Measurements from ENCODE around the gene SLC22A3. TPM values are rescaled to one million over a fixed set of nuclear protein-coding genes. Genes with fewer than 3 reads are reported as not detected.

SLC22A3 gene
- total and polyA plus RNA-seq, 2 of the 4 experiments (the other 2 are of a cell fraction), result not detected

GRCh38 chr6:160329188-160329587 is 19.0 kb upstream of the SLC22A3 start:
- Histone ChIP-seq H2BK5ac (ENCODE audit: low read depth, low read length, poor library complexity, severe bottlenecking) (no peak overlapping the region), H3K79me1 (ENCODE audit: low read depth in 1 of 2, low read length in 2 of 2) (no peaks in the 10 kb centered on the region), H3K36me3 (ENCODE audit: control insufficient read depth, insufficient read depth, low read length) (no peaks in the 10 kb centered on the region), H2BK120ac (ENCODE audit: low read depth, low read length) (no peak overlapping the region), H2AFZ (replicated peaks; ENCODE audit: low read length, poor library complexity) (no peak overlapping the region), H2BK20ac (ENCODE audit: low read depth, low read length) (no peak overlapping the region), H4K8ac (ENCODE audit: low read depth in 2 of 2, low read length in 2 of 2) (no peak overlapping the region), H3K27ac (ENCODE audit: insufficient read depth, low read length) (no peak overlapping the region), H3K9me3 (ENCODE audit: control insufficient read depth, insufficient read depth, low read length) (peaks cover 13% of the 10 kb centered on the region), H3K9ac (ENCODE audit: low read depth, low read length) (no peak overlapping the region), H3K23ac (ENCODE audit: low read depth, low read length) (no peak overlapping the region), H3K4me1 (ENCODE audit: control insufficient read depth, insufficient read depth, low read length) (no peaks in the 10 kb centered on the region), H3K18ac (ENCODE audit: low read depth, low read length) (no peak overlapping the region), H3K27me3 (ENCODE audit: control insufficient read depth, insufficient read depth, low read length) (no peaks in the 10 kb centered on the region), H3K56ac (ENCODE audit: extremely low read depth, insufficient read depth, low read length) (no peak overlapping the region), H3K4me2 (ENCODE audit: low read depth, low read length) (no peak overlapping the region), H2BK15ac (ENCODE audit: low read depth, low read length) (no peak overlapping the region), H3K4ac (ENCODE audit: low read depth, low read length) (no peak overlapping the region), H4K91ac (ENCODE audit: insufficient read depth, low read depth, low read length) (no peak overlapping the region), H4K5ac (ENCODE audit: low read depth, low read length) (no peak overlapping the region), H2AK9ac (replicated peaks; ENCODE audit: low read depth, low read length, poor library complexity) (no peak overlapping the region), H3K4me3 (ENCODE audit: insufficient read depth, low read depth, low read length) (no peak overlapping the region), H3K9me1 (ENCODE audit: insufficient read depth, low read length) (no peaks in the 10 kb centered on the region), H3K14ac (replicated peaks; ENCODE audit: low read depth, low read length) (no peak overlapping the region), H4K20me1 (ENCODE audit: insufficient read depth, low read length) (no peaks in the 10 kb centered on the region), H2AK5ac (ENCODE audit: low read depth, low read length) (no peak overlapping the region)
- POLR2A ChIA-PET (ENCODE audit: unreplicated experiment), result no interaction called here
- CTCF ChIA-PET, result no interaction called here
- intact Hi-C loops (cut with micrococcal nuclease), result no loop called here
- no peak for DNase-seq
- no peak for ATAC-seq (ENCODE audit: low read depth)
- no TSS peak for BruUV-seq (replicated peaks)
- no CpG with 5 or more reads among the region's 7 CpGs for WGBS, 2 experiments (ENCODE audit: extremely low coverage in 2 of 2, insufficient read length in 1 of 2)
- dilution Hi-C loops (cut with HindIII; ENCODE audit: low sequenced_read_pairs, unreplicated experiment), result no loop called here
- in situ Hi-C loops (cut with MboI; ENCODE audit: low sequenced_read_pairs), result no loop called here
- TF ChIP-seq USF2 (IDR thresholded peaks at IDR 0.05; ENCODE audit: low read depth, low read length) (no peak), BHLHE40 (IDR thresholded peaks at IDR 0.05; ENCODE audit: low read depth, low read length) (no peak), RFX5 (IDR thresholded peaks at IDR 0.05; ENCODE audit: low read depth, low read length) (no peak), RCOR1 (IDR thresholded peaks at IDR 0.05; ENCODE audit: insufficient replicate concordance, low read length) (no peak), CEBPB (IDR thresholded peaks at IDR 0.05; ENCODE audit: low read depth, low read length) (no peak), RAD21 (IDR thresholded peaks at IDR 0.05; ENCODE audit: low read length) (no peak), NFE2L2 (IDR thresholded peaks at IDR 0.05; ENCODE audit: low read depth, low read length) (no peak), MAZ (IDR thresholded peaks at IDR 0.05; ENCODE audit: borderline replicate concordance, low read depth, low read length) (no peak), FOS (IDR thresholded peaks at IDR 0.05; ENCODE audit: low read depth, low read length) (no peak), CHD1 (IDR thresholded peaks at IDR 0.05; ENCODE audit: low read depth, low read length) (no peak), MXI1 (IDR thresholded peaks at IDR 0.05; ENCODE audit: borderline replicate concordance, low read depth, low read length) (no peak), SMC3 (IDR thresholded peaks at IDR 0.05; ENCODE audit: low read depth, low read length) (no peak), CTCF (conservative IDR thresholded peaks at IDR 0.05; ENCODE audit: low read depth, low read length) (no peak), MAFK (IDR thresholded peaks at IDR 0.05; ENCODE audit: low read depth, low read length) (no peak), ELK1 (IDR thresholded peaks at IDR 0.05; ENCODE audit: borderline replicate concordance, low read depth, low read length) (no peak), POLR2A (IDR thresholded peaks at IDR 0.05; ENCODE audit: low read depth, low read length) (no peak)
